BLaER1 treated with 17β-estradiol and CSF1 and Interleukin-3, amounts not matched to agents 10 nM and 100 nM (cell line): ENCODE results near the gene TPGS1.

Experiments
- H3K27ac ChIP-seq, 11 experiments: shearing (Covaris generic); formaldehyde crosslinking; 2 replicates each; pipeline ENCODE4 v1.8.1; 2022
- H3K27me3 ChIP-seq, 11 experiments: shearing (Covaris generic); formaldehyde crosslinking; 2 replicates each; pipeline ENCODE4 v1.8.1; 2022
- H3K36me3 ChIP-seq, 11 experiments: shearing (Covaris generic); formaldehyde crosslinking; 2 replicates each; pipeline ENCODE4 v1.8.1; 2022
- H3K4me1 ChIP-seq, 10 experiments: shearing (Covaris generic); formaldehyde crosslinking; 2 replicates each; pipeline ENCODE4 v1.8.1; 2022
- H3K4me2 ChIP-seq, 11 experiments: shearing (Covaris generic); formaldehyde crosslinking; 2 replicates each; pipeline ENCODE4 v1.8.1; 2022
- H3K4me3 ChIP-seq, 10 experiments: shearing (Covaris generic); formaldehyde crosslinking; 2 replicates each; pipeline ENCODE4 v1.8.1; 2022
- H3K9ac ChIP-seq, 11 experiments: shearing (Covaris generic); formaldehyde crosslinking; 2 replicates each; pipeline ENCODE4 v1.8.1; 2022
- H3K9me3 ChIP-seq, 11 experiments: shearing (Covaris generic); formaldehyde crosslinking; replicated peaks in 1 of 11; 2 replicates each; pipeline ENCODE4 v1.8.1; 2022
- H4K20me1 ChIP-seq, 11 experiments: shearing (Covaris generic); formaldehyde crosslinking; 2 replicates each; pipeline ENCODE4 v1.8.1; 2022
- Cebpa-rat ChIP-seq, 11 experiments: shearing (Covaris generic); IDR thresholded peaks; 2 replicates each; pipeline ENCODE4 v1.8.1; 2022

Gene TPGS1

GRCh38 chr19:484494-484893 lies 22.8 kb upstream of the TPGS1 start:
- Histone ChIP-seq H3K4me3 (no peak overlapping the region), H3K9ac (no peak overlapping the region), H3K4me2 (no peak overlapping the region), H3K36me3 (no peaks in the 10 kb centered on the region), H4K20me1 (no peaks in the 10 kb centered on the region), H3K4me1 (peaks cover 3 to 12% (median 8%) of the 10 kb centered on the region in 10 experiments), H3K27me3 (no peaks in the 10 kb centered on the region), H3K9me3 (peaks cover 21 to 32% (median 26%) of the 10 kb centered on the region in 11 experiments), H3K27ac (no peak overlapping the region)
- TF ChIP-seq Cebpa-rat (IDR thresholded peaks at IDR 0.05): no peak

- TF ChIP-seq Cebpa-rat (IDR thresholded peaks at IDR 0.05): no peak
- no peaks in the 10 kb centered on the region for H3K27me3 ChIP-seq
- H3K4me2 ChIP-seq: no peak overlapping the region
- H3K27ac ChIP-seq: no peak overlapping the region
- H3K36me3 ChIP-seq: no peaks in the 10 kb centered on the region
- H3K4me3 ChIP-seq: no peak overlapping the region
- peaks cover 19 to 29% (median 23%) of the 10 kb centered on the region in 11 experiments for H3K9me3 ChIP-seq
- H4K20me1 ChIP-seq: no peaks in the 10 kb centered on the region
- H3K9ac ChIP-seq: no peak overlapping the region
- H3K4me1 ChIP-seq: peaks cover 9 to 18% (median 14%) of the 10 kb centered on the region in 10 experiments
Measured at GRCh38 chr19:485077-485476, 22.2 kb upstream of the TPGS1 start.

- Histone ChIP-seq H3K36me3 (no peaks in the 10 kb centered on the region), H3K4me2 (no peak overlapping the region), H3K27me3 (no peaks in the 10 kb centered on the region), H3K4me3 (no peak overlapping the region), H3K4me1 (peaks cover 13 to 24% (median 20%) of the 10 kb centered on the region in 10 experiments), H3K9me3 (peaks cover 12 to 22% (median 17%) of the 10 kb centered on the region in 11 experiments), H4K20me1 (no peaks in the 10 kb centered on the region), H3K27ac (no peak overlapping the region), H3K9ac (no peak overlapping the region; a peak in 1 of 22 replicates)
- TF ChIP-seq Cebpa-rat (IDR thresholded peaks at IDR 0.05): no peak
Measured at GRCh38 chr19:485583-486236, 21.6 kb upstream of the TPGS1 start.

- peaks cover 14 to 25% (median 20%) of the 10 kb centered on the region in 10 experiments for H3K4me1 ChIP-seq
- peak overlapping the region; percentile 76 to 100 (median 92) for H3K4me3 ChIP-seq
Measured at GRCh38 chr19:488505-489417, 18.5 kb upstream of the TPGS1 start.

GRCh38 chr19:489418-490196 lies 17.7 kb upstream of the TPGS1 start:
- Histone ChIP-seq H3K9ac (peak overlapping the region; percentile 96 to 100 (median 99)), H4K20me1 (no peaks in the 10 kb centered on the region; a peak in 1 of 22 replicates), H3K4me1 (peaks cover 14 to 30% (median 25%) of the 10 kb centered on the region in 10 experiments), H3K27ac (peak overlapping the region; percentile 61 to 100 (median 98); a peak in 21 of 22 replicates), H3K9me3 (peaks cover 0 to 12% (median 8%) of the 10 kb centered on the region in 11 experiments; a peak in 13 of 22 replicates), H3K36me3 (no peaks in the 10 kb centered on the region), H3K4me3 (peak overlapping the region; percentile 76 to 100 (median 92)), H3K4me2 (peak overlapping the region; percentile 87 to 99 (median 96)), H3K27me3 (peaks cover 0 to 7% (median 0%) of the 10 kb centered on the region in 11 experiments; a peak in 7 of 22 replicates)
- TF ChIP-seq Cebpa-rat (IDR thresholded peaks at IDR 0.05): no peak

More at GRCh38 chr19:488505-489417, 18.5 kb upstream of the TPGS1 start:
- H3K9ac ChIP-seq: peak overlapping the region; percentile 96 to 100 (median 99)
- TF ChIP-seq Cebpa-rat (IDR thresholded peaks at IDR 0.05): no peak
- H3K36me3 ChIP-seq: no peaks in the 10 kb centered on the region
- H3K27ac ChIP-seq: peak overlapping the region; percentile 96 to 100 (median 98)
- no peaks in the 10 kb centered on the region for H3K27me3 ChIP-seq
- peak overlapping the region; percentile 87 to 99 (median 96) for H3K4me2 ChIP-seq
- peaks cover 0 to 12% (median 8%) of the 10 kb centered on the region in 11 experiments; a peak in 13 of 22 replicates for H3K9me3 ChIP-seq
- H4K20me1 ChIP-seq: no peaks in the 10 kb centered on the region

GRCh38 chr19:491146-491741 lies 16.1 kb upstream of the TPGS1 start:
- no peak for TF ChIP-seq Cebpa-rat (IDR thresholded peaks at IDR 0.05)
- H3K4me3 ChIP-seq: no peak overlapping the region
- no peaks in the 10 kb centered on the region for H3K36me3 ChIP-seq
- peaks cover 11 to 23% (median 11%) of the 10 kb centered on the region in 11 experiments for H3K27me3 ChIP-seq
- H3K27ac ChIP-seq: peak overlapping the region in 3 of 11 experiments; percentile 35 to 44 (median 41); a peak in 5 of 22 replicates
- H4K20me1 ChIP-seq: no peaks in the 10 kb centered on the region; a peak in 1 of 22 replicates
- no peak overlapping the region for H3K9ac ChIP-seq
- peaks cover 0 to 12% (median 8%) of the 10 kb centered on the region in 11 experiments; a peak in 13 of 22 replicates for H3K9me3 ChIP-seq
- H3K4me2 ChIP-seq: no peak overlapping the region; a peak in 2 of 22 replicates
- H3K4me1 ChIP-seq: peaks cover 14 to 30% (median 27%) of the 10 kb centered on the region in 10 experiments

GRCh38 chr19:492091-492531 lies 15.2 kb upstream of the TPGS1 start:
- no peak overlapping the region for H3K9ac ChIP-seq
- H3K27me3 ChIP-seq: peaks cover 13 to 31% (median 14%) of the 10 kb centered on the region in 11 experiments
- no peak for TF ChIP-seq Cebpa-rat (IDR thresholded peaks at IDR 0.05)
- peaks cover 0 to 12% (median 8%) of the 10 kb centered on the region in 11 experiments; a peak in 13 of 22 replicates for H3K9me3 ChIP-seq
- H3K4me3 ChIP-seq: no peak overlapping the region
- H3K27ac ChIP-seq: no peak overlapping the region
- no peaks in the 10 kb centered on the region for H3K36me3 ChIP-seq
- no peaks in the 10 kb centered on the region; a peak in 1 of 22 replicates for H4K20me1 ChIP-seq
- H3K4me1 ChIP-seq: peaks cover 14 to 30% (median 27%) of the 10 kb centered on the region in 10 experiments
- H3K4me2 ChIP-seq: no peak overlapping the region
